HepG2 (cell line): ENCODE measurements around the gene ZMYND8. TPM values are rescaled to one million over a fixed set of nuclear protein-coding genes. Genes with fewer than 3 reads are reported as not detected.

ENCODE experiments used
- CBX5 ChIP-seq: sonication (generic); formaldehyde crosslinking; IDR thresholded peaks from 2 replicates; pipeline ENCODE4 v1.4.0; 2020; ENCODE audit warnings: missing genetic modification reagents, borderline replicate concordance
- CC2D1A ChIP-seq: sonication (generic); formaldehyde crosslinking; IDR thresholded peaks from 2 replicates; pipeline ENCODE4 v1.8.1; 2023; ENCODE audit warnings: mild to moderate bottlenecking, missing genetic modification reagents
- CCAR2 ChIP-seq: fragments of 200-400 bp; formaldehyde crosslinking; optimal IDR thresholded peaks from 2 replicates; pipeline ENCODE3; 2018; ENCODE audit warnings: low read depth, mild to moderate bottlenecking, low read length, moderate library complexity
- FLYWCH1 ChIP-seq: sonication (generic); formaldehyde crosslinking; IDR thresholded peaks from 2 replicates; pipeline ENCODE4 v1.8.1; 2023; ENCODE audit warnings: mild to moderate bottlenecking, missing genetic modification reagents
- HNRNPLL ChIP-seq: fragments of 200-400 bp; formaldehyde crosslinking; IDR thresholded peaks from 2 replicates; pipeline ENCODE4 v1.6.1; 2017; ENCODE audit warnings: mild to moderate bottlenecking, low read depth, low read length; ENCODE audit not compliant: poor library complexity, severe bottlenecking
- KAT2B ChIP-seq: fragments of 150-350 bp; IDR thresholded peaks from 2 replicates; pipeline ENCODE4 v1.6.1; 2014; ENCODE audit warnings: low read depth, low read length, borderline replicate concordance
- NAIF1 ChIP-seq: sonication (generic); formaldehyde crosslinking; IDR thresholded peaks from 2 replicates; pipeline ENCODE4 v1.5.0; 2020; ENCODE audit warnings: mild to moderate bottlenecking, missing genetic modification reagents, borderline replicate concordance
- NFYB ChIP-seq: sonication (generic); formaldehyde crosslinking; IDR thresholded peaks from 2 replicates; pipeline ENCODE4 v1.4.0; 2020; ENCODE audit warnings: missing genetic modification reagents
- NRL ChIP-seq: sonication (generic); formaldehyde crosslinking; IDR thresholded peaks from 2 replicates; pipeline ENCODE4 v1.5.0; 2020; ENCODE audit warnings: missing genetic modification reagents, mild to moderate bottlenecking, moderate library complexity, borderline replicate concordance
- PAX8 ChIP-seq: sonication (generic); formaldehyde crosslinking; IDR thresholded peaks from 2 replicates; pipeline ENCODE4 v1.8.0; 2022; ENCODE audit warnings: mild to moderate bottlenecking, missing genetic modification reagents, borderline replicate concordance
- PCBP1 ChIP-seq: fragments of 200-400 bp; formaldehyde crosslinking; IDR thresholded peaks from 2 replicates; pipeline ENCODE4 v1.6.1; 2017; ENCODE audit warnings: mild to moderate bottlenecking, low read depth, low read length, borderline replicate concordance
- PCBP2 ChIP-seq: fragments of 200-400 bp; formaldehyde crosslinking; optimal IDR thresholded peaks from 2 replicates; pipeline ENCODE3; 2018; ENCODE audit warnings: low read length, low read depth; ENCODE audit not compliant: poor library complexity, severe bottlenecking
- PHB2 ChIP-seq: fragments of 450-650 bp; IDR thresholded peaks from 2 replicates; pipeline ENCODE4 v1.6.1; 2018; ENCODE audit not compliant: partially characterized antibody
- SAFB2 ChIP-seq: sonication (generic); formaldehyde crosslinking; IDR thresholded peaks from 2 replicates; pipeline ENCODE4 v1.5.1; 2020; ENCODE audit warnings: missing genetic modification reagents, low read depth, mild to moderate bottlenecking, borderline replicate concordance
- SCMH1 ChIP-seq: sonication (generic); formaldehyde crosslinking; IDR thresholded peaks from 2 replicates; pipeline ENCODE4 v1.9.0; 2021; ENCODE audit warnings: missing genetic modification reagents, mild to moderate bottlenecking, borderline replicate concordance
- ZNF446 ChIP-seq: sonication (generic); formaldehyde crosslinking; IDR thresholded peaks from 2 replicates; pipeline ENCODE4 v1.5.0; 2020; ENCODE audit warnings: mild to moderate bottlenecking, missing genetic modification reagents
- ZNF550 ChIP-seq: sonication (generic); formaldehyde crosslinking; IDR thresholded peaks from 2 replicates; pipeline ENCODE4 v1.4.0; 2020; ENCODE audit warnings: mild to moderate bottlenecking, missing genetic modification reagents, borderline replicate concordance
- ZNF878 ChIP-seq: sonication (generic); formaldehyde crosslinking; IDR thresholded peaks from 2 replicates; pipeline ENCODE4 v1.8.1; 2023; ENCODE audit warnings: mild to moderate bottlenecking, missing genetic modification reagents, moderate library complexity
- polyA plus RNA-seq, 8 experiments: library from polyadenylated mRNA; depleted of rRNA in 3 of 8; stranded (reverse) in 7 of 8; unstranded in 1 of 8; fragments of >200 nt; fragmentation: Illumina TruSeq in 4 of 8; extraction: Trizol in 4 of 8; gene quantifications; 2 replicates each; pipeline versions ENCODE4 v1.2.1 to v1.2.3, GENCODE V29; 2011 to 2016; ENCODE audit warnings: low read depth in 4 of 8, missing spikeins in 1 of 8, mixed read lengths in 1 of 8; ENCODE audit not compliant: insufficient read depth in 1 of 8
- total RNA-seq, 5 experiments: library from RNA; depleted of rRNA; stranded (reverse); fragments of >200 nt; fragmentation: Illumina TruSeq; extraction: Trizol; gene quantifications; 2 replicates each; pipeline ENCODE4 v1.2.3, GENCODE V29; 2016; ENCODE audit warnings: low read depth in 1 of 5
- TF ChIP-seq, protein P1 (sequence below): sonication (generic); formaldehyde crosslinking; IDR thresholded peaks from 2 replicates; pipeline ENCODE4; 2020; ENCODE audit warnings: missing genetic modification reagents, mild to moderate bottlenecking, borderline replicate concordance
- TF ChIP-seq, protein P2 (sequence below): sonication (generic); formaldehyde crosslinking; IDR thresholded peaks from 2 replicates; pipeline ENCODE4 v1.4.0; 2020; ENCODE audit warnings: missing genetic modification reagents
- TF ChIP-seq, protein P3 (sequence below): sonication (generic); formaldehyde crosslinking; conservative IDR thresholded peaks from 2 replicates; pipeline ENCODE4 v1.8.0; 2022; ENCODE audit warnings: mild to moderate bottlenecking, moderate library complexity, missing genetic modification reagents

ZMYND8 gene
- total and polyA plus RNA-seq, 2 of the 13 experiments (the other 11 are each of a cell fraction or from before 2014, with no cell fraction given) = 53.9 to 84.7 TPM

DNA sequence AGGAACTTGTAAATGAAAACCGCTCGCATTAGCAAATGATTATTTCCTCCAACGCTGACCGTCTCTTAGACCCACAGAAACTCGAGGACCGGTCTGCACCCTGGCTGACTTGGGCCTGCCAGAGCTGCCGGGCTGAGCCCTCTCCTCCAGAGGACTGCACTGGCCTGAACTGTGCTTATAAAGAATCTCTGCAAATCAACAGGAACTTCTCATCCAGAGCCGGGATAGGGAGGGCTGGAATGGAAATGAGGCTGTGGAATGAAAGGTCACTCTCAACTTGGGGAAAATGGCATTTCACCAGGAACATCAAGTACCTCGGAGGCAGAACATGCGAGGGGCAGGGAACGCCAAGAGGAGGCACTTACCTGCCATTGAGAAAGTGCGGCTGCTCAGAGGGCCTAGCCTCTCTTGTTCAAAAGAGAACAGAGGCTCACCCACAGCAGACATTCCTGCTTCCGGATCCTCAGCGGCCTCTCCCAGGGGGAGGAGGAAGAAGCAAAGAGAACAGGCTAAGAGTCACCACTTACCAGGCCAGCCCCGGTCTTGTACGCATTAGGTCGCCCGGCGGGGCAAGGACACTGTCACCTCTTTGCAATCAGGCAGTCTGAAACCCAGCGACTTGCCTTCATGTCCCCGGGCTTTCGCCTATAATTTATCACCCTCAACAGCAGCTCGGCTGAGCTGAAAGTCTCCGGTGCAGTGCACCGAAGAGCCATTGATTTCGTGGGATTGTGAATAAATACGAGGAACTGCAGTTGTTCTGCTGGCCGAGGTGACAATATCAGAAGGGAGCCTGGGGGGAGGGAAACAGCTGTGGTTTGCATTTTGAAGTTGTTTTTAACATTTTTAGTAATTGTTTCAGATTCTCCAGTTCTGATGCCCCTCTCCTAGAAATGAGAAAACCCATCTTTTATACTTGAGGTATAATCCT is 37.6 kb downstream of the ZMYND8 start (continued):
- TF ChIP-seq CC2D1A (CRISPR knock-in tag) = 0 out of 2 replicates have a peak, but pooled peaks have one; percentile 52
- no peak for TF ChIP-seq CCAR2
- no peak for TF ChIP-seq NAIF1 (CRISPR knock-in tag)
- TF ChIP-seq, protein P1, sequence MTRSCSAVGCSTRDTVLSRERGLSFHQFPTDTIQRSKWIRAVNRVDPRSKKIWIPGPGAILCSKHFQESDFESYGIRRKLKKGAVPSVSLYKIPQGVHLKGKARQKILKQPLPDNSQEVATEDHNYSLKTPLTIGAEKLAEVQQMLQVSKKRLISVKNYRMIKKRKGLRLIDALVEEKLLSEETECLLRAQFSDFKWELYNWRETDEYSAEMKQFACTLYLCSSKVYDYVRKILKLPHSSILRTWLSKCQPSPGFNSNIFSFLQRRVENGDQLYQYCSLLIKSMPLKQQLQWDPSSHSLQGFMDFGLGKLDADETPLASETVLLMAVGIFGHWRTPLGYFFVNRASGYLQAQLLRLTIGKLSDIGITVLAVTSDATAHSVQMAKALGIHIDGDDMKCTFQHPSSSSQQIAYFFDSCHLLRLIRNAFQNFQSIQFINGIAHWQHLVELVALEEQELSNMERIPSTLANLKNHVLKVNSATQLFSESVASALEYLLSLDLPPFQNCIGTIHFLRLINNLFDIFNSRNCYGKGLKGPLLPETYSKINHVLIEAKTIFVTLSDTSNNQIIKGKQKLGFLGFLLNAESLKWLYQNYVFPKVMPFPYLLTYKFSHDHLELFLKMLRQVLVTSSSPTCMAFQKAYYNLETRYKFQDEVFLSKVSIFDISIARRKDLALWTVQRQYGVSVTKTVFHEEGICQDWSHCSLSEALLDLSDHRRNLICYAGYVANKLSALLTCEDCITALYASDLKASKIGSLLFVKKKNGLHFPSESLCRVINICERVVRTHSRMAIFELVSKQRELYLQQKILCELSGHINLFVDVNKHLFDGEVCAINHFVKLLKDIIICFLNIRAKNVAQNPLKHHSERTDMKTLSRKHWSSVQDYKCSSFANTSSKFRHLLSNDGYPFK (CRISPR knock-in tag) = peak; percentile 76; the same call in 1 of the 2 replicates
- no peak for TF ChIP-seq SAFB2 (CRISPR knock-in tag)
- TF ChIP-seq ZNF878 (CRISPR knock-in tag) = no peak
- TF ChIP-seq FLYWCH1 = no peak
- TF ChIP-seq ZNF550 = no peak; the same call in none of the 2 replicates
- TF ChIP-seq ZNF446 (CRISPR knock-in tag) = no peak; the same call in 1 of the 2 replicates
- TF ChIP-seq, protein P2, sequence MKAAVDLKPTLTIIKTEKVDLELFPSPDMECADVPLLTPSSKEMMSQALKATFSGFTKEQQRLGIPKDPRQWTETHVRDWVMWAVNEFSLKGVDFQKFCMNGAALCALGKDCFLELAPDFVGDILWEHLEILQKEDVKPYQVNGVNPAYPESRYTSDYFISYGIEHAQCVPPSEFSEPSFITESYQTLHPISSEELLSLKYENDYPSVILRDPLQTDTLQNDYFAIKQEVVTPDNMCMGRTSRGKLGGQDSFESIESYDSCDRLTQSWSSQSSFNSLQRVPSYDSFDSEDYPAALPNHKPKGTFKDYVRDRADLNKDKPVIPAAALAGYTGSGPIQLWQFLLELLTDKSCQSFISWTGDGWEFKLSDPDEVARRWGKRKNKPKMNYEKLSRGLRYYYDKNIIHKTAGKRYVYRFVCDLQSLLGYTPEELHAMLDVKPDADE (CRISPR knock-in tag) = no peak
- no peak; the same call in 1 of the 2 replicates for TF ChIP-seq CBX5 (CRISPR knock-in tag)
- no peak for TF ChIP-seq KAT2B
- no peak for TF ChIP-seq PHB2
- peak; percentile 38; the same call in 1 of the 2 replicates for TF ChIP-seq PAX8 (CRISPR knock-in tag)
- TF ChIP-seq NFYB = peak; percentile 1; the same call in 1 of the 2 replicates
- no peak for TF ChIP-seq PCBP2
- TF ChIP-seq NRL (CRISPR knock-in tag) = no peak
- no peak for TF ChIP-seq SCMH1 (CRISPR knock-in tag)
- no peak for TF ChIP-seq HNRNPLL
- TF ChIP-seq PCBP1 = no peak
- TF ChIP-seq, protein P3, sequence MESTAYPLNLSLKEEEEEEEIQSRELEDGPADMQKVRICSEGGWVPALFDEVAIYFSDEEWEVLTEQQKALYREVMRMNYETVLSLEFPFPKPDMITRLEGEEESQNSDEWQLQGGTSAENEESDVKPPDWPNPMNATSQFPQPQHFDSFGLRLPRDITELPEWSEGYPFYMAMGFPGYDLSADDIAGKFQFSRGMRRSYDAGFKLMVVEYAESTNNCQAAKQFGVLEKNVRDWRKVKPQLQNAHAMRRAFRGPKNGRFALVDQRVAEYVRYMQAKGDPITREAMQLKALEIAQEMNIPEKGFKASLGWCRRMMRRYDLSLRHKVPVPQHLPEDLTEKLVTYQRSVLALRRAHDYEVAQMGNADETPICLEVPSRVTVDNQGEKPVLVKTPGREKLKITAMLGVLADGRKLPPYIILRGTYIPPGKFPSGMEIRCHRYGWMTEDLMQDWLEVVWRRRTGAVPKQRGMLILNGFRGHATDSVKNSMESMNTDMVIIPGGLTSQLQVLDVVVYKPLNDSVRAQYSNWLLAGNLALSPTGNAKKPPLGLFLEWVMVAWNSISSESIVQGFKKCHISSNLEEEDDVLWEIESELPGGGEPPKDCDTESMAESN (CRISPR knock-in tag) = 0 out of 2 replicates have a peak, but pooled peaks have one; percentile 11
